ENCODE results near the gene DPF3. TPM values are rescaled to one million over a fixed set of nuclear protein-coding genes. Genes with fewer than 3 reads are reported as not detected.

Gene DPF3
- total RNA-seq, 1 experiment from 2014 or later = 0.31 TPM

DNA sequence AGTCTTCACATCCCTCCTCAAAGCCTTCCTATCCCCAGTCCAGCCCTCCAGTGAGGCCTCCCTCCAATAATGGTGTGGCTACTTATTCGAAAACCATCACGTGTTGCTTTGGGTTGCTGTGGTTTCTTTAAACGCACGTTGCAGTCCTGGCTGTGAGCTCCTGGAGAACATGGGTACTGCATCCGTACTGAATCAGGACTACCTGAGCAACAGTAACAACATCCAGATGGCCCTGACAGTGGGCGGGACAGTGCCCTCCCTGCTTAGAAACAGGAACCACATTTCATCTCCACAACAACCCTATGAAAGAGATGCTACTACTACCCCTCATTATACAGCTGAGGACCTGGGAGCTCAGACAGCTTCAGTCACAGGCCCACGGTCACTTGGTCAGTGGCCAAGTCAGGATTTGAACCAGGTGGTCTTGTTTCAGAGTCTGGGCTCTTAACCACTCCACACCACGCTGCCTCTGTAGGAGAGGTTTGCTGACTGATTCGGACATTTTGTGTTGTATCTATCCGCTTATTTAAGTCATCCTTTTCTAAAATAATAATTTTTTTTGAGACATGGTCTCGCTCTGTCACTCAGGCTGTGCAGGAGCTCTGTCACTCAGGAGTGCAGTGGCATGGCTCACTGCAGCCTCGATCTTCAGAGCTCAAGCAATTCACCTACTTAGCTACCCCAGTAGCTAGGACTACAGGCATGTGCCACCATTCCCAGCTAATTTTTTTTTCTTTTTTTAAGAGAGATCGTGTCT lies 104.8 kb downstream of the DPF3 start:
- no peak for TF ChIP-seq GTF2I (CRISPR knock-in tag; conservative IDR thresholded peaks at IDR 0.05)
- TF ChIP-seq, protein P1, sequence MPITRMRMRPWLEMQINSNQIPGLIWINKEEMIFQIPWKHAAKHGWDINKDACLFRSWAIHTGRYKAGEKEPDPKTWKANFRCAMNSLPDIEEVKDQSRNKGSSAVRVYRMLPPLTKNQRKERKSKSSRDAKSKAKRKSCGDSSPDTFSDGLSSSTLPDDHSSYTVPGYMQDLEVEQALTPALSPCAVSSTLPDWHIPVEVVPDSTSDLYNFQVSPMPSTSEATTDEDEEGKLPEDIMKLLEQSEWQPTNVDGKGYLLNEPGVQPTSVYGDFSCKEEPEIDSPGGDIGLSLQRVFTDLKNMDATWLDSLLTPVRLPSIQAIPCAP (CRISPR knock-in tag; IDR thresholded peaks at IDR 0.05) = no peak
- no peak for TF ChIP-seq TP53 (CRISPR knock-in tag; IDR thresholded peaks at IDR 0.05)
- TF ChIP-seq, protein P2, sequence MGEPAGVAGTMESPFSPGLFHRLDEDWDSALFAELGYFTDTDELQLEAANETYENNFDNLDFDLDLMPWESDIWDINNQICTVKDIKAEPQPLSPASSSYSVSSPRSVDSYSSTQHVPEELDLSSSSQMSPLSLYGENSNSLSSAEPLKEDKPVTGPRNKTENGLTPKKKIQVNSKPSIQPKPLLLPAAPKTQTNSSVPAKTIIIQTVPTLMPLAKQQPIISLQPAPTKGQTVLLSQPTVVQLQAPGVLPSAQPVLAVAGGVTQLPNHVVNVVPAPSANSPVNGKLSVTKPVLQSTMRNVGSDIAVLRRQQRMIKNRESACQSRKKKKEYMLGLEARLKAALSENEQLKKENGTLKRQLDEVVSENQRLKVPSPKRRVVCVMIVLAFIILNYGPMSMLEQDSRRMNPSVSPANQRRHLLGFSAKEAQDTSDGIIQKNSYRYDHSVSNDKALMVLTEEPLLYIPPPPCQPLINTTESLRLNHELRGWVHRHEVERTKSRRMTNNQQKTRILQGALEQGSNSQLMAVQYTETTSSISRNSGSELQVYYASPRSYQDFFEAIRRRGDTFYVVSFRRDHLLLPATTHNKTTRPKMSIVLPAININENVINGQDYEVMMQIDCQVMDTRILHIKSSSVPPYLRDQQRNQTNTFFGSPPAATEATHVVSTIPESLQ (CRISPR knock-in tag; IDR thresholded peaks at IDR 0.05) = no peak
- TF ChIP-seq, protein P3, sequence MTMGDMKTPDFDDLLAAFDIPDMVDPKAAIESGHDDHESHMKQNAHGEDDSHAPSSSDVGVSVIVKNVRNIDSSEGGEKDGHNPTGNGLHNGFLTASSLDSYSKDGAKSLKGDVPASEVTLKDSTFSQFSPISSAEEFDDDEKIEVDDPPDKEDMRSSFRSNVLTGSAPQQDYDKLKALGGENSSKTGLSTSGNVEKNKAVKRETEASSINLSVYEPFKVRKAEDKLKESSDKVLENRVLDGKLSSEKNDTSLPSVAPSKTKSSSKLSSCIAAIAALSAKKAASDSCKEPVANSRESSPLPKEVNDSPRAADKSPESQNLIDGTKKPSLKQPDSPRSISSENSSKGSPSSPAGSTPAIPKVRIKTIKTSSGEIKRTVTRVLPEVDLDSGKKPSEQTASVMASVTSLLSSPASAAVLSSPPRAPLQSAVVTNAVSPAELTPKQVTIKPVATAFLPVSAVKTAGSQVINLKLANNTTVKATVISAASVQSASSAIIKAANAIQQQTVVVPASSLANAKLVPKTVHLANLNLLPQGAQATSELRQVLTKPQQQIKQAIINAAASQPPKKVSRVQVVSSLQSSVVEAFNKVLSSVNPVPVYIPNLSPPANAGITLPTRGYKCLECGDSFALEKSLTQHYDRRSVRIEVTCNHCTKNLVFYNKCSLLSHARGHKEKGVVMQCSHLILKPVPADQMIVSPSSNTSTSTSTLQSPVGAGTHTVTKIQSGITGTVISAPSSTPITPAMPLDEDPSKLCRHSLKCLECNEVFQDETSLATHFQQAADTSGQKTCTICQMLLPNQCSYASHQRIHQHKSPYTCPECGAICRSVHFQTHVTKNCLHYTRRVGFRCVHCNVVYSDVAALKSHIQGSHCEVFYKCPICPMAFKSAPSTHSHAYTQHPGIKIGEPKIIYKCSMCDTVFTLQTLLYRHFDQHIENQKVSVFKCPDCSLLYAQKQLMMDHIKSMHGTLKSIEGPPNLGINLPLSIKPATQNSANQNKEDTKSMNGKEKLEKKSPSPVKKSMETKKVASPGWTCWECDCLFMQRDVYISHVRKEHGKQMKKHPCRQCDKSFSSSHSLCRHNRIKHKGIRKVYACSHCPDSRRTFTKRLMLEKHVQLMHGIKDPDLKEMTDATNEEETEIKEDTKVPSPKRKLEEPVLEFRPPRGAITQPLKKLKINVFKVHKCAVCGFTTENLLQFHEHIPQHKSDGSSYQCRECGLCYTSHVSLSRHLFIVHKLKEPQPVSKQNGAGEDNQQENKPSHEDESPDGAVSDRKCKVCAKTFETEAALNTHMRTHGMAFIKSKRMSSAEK (CRISPR knock-in tag; IDR thresholded peaks at IDR 0.05; ENCODE audit: borderline replicate concordance) = no peak
- TF ChIP-seq OVOL2 (CRISPR knock-in tag; IDR thresholded peaks at IDR 0.05; ENCODE audit: borderline replicate concordance) = no peak
- TF ChIP-seq MXD4 (CRISPR knock-in tag; IDR thresholded peaks at IDR 0.05; ENCODE audit: borderline replicate concordance) = no peak
- ChIA-PET CTCF (interaction anchor here (1.2 to 1.5 kb wide), 3 partner anchors 8 to 116 kb away, joined by 3 read pairs; no protein-coding TSS in a partner anchor), POLR2A (no interaction called here)
- Mint-ChIP-seq H3K9me3 (no peaks in the 10 kb centered on the region), H3K27ac (no peak overlapping the region), H3K4me1 (peaks cover 29% of the 10 kb centered on the region), H3K4me3 (no peak overlapping the region), H3K27me3 (ENCODE audit: low read depth) (no peaks in the 10 kb centered on the region), H3K36me3 (no peaks in the 10 kb centered on the region)
- ATAC-seq = peak; percentile 68
- no peak for DNase-seq (ENCODE audit: low spot score)

DNA sequence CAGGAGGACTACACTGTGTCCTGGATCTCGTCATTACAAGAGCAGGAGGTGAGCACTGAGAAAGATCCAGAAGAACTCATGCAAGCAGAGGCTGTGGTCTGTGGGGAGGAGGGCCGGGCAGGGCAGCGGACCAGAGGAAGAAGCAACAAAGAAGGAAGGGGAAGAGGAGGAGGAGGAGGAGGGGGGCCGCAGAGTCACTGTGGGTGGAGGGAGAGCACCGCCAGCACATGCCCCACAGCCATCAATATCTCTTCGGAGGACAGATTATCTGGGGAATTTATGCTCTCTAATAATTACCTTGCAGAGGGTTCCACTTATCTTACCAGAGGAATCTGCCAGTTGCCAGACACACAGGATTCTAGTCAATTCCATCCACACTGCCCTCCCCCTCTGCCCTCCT lies 105.6 kb downstream of the DPF3 start:
- CTCF ChIA-PET = interaction anchor here (1.3 to 1.5 kb wide), 3 partner anchors 9 to 274 kb away, joined by 3 to 5 read pairs (median 3); no protein-coding TSS in a partner anchor
- peaks cover 29% of the 10 kb centered on the region for H3K4me1 Mint-ChIP-seq
- H3K36me3 Mint-ChIP-seq = no peaks in the 10 kb centered on the region
- TF ChIP-seq, protein P4, sequence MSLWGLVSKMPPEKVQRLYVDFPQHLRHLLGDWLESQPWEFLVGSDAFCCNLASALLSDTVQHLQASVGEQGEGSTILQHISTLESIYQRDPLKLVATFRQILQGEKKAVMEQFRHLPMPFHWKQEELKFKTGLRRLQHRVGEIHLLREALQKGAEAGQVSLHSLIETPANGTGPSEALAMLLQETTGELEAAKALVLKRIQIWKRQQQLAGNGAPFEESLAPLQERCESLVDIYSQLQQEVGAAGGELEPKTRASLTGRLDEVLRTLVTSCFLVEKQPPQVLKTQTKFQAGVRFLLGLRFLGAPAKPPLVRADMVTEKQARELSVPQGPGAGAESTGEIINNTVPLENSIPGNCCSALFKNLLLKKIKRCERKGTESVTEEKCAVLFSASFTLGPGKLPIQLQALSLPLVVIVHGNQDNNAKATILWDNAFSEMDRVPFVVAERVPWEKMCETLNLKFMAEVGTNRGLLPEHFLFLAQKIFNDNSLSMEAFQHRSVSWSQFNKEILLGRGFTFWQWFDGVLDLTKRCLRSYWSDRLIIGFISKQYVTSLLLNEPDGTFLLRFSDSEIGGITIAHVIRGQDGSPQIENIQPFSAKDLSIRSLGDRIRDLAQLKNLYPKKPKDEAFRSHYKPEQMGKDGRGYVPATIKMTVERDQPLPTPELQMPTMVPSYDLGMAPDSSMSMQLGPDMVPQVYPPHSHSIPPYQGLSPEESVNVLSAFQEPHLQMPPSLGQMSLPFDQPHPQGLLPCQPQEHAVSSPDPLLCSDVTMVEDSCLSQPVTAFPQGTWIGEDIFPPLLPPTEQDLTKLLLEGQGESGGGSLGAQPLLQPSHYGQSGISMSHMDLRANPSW (CRISPR knock-in tag; conservative IDR thresholded peaks at IDR 0.05; ENCODE audit: low read depth) = no peak
- TF ChIP-seq NR1H2 (CRISPR knock-in tag; IDR thresholded peaks at IDR 0.05) (no peak), FOXJ3 (CRISPR knock-in tag; IDR thresholded peaks at IDR 0.05; ENCODE audit: borderline replicate concordance) (no peak)
- H3K9me3 Mint-ChIP-seq = no peaks in the 10 kb centered on the region
- H3K27me3 Mint-ChIP-seq (ENCODE audit: low read depth) = no peaks in the 10 kb centered on the region
- no peak for ATAC-seq
- H3K27ac Mint-ChIP-seq = no peak overlapping the region
- POLR2A ChIA-PET = no interaction called here
- no peak overlapping the region for H3K4me3 Mint-ChIP-seq
- no peak for DNase-seq (ENCODE audit: low spot score)

DNA sequence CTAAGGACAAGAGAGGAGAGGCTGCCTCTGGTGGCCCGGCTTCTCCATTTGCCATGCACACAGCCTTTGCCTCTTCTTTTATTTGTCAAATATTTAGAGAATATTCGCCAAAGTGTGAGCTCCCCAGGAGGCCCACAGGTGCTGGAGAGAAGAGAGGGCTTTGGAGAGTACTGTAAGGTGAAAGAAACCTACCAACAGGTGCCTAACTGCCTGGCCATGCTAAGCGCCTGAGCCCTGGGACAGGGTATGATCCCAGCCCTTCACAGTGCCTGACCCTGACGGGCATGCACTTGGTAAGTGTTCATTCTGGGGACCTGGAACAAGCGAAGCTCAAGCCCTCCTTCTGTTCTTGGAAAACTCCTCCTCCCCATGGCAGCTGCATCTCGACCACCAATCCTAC lies 106.1 kb downstream of the DPF3 start:
- ATAC-seq = no peak
- no peaks in the 10 kb centered on the region for H3K27me3 Mint-ChIP-seq (ENCODE audit: low read depth)
- DNase-seq (ENCODE audit: low spot score) = no peak
- no peaks in the 10 kb centered on the region for H3K36me3 Mint-ChIP-seq
- no peak overlapping the region for H3K27ac Mint-ChIP-seq
- ChIA-PET POLR2A (no interaction called here), CTCF (interaction anchor here (1.3 to 1.5 kb wide), 4 partner anchors 9 to 274 kb away, joined by 3 to 5 read pairs (median 4); no protein-coding TSS in a partner anchor)
- H3K9me3 Mint-ChIP-seq = no peaks in the 10 kb centered on the region
- peaks cover 29% of the 10 kb centered on the region for H3K4me1 Mint-ChIP-seq
- TF ChIP-seq TP53 (CRISPR knock-in tag; IDR thresholded peaks at IDR 0.05) (no peak), ZNF263 (CRISPR knock-in tag; IDR thresholded peaks at IDR 0.05; ENCODE audit: low read depth) (no peak)
- H3K4me3 Mint-ChIP-seq = no peak overlapping the region
